ENCODE measurements around the gene FSTL4.
A peak's percentile ranks its signal among the peaks of the same experiment; 100 is the strongest.

The FSTL4 gene

GRCh38 chr5:133338504-133339355 lies 273.6 kb downstream of the FSTL4 start:
- Mint-ChIP-seq H3K36me3 (ENCODE audit: low read depth) (no peaks in the 10 kb centered on the region), H3K4me1 (ENCODE audit: low read depth) (peaks cover 14% of the 10 kb centered on the region), H3K4me3 (no peak overlapping the region), H3K9me3 (no peaks in the 10 kb centered on the region), H3K27ac (no peak overlapping the region), H3K27me3 (ENCODE audit: low read depth) (no peaks in the 10 kb centered on the region)

- H3K9me3 Mint-ChIP-seq: no peaks in the 10 kb centered on the region
- no peaks in the 10 kb centered on the region for H3K36me3 Mint-ChIP-seq (ENCODE audit: low read depth)
- H3K27ac Mint-ChIP-seq: no peak overlapping the region
- no peaks in the 10 kb centered on the region for H3K27me3 Mint-ChIP-seq (ENCODE audit: low read depth)
- H3K4me1 Mint-ChIP-seq (ENCODE audit: low read depth): peaks cover 20% of the 10 kb centered on the region
- no peak overlapping the region for H3K4me3 Mint-ChIP-seq
These were observed 274.4 kb downstream of the FSTL4 start for GRCh38 chr5:133337795-133338445.

- Mint-ChIP-seq H3K27ac (no peak overlapping the region), H3K36me3 (ENCODE audit: low read depth) (no peaks in the 10 kb centered on the region), H3K4me3 (no peak overlapping the region), H3K4me1 (ENCODE audit: low read depth) (peaks cover 29% of the 10 kb centered on the region), H3K9me3 (no peaks in the 10 kb centered on the region), H3K27me3 (ENCODE audit: low read depth) (no peaks in the 10 kb centered on the region)
These were observed 275.4 kb downstream of the FSTL4 start for GRCh38 chr5:133336969-133337410.

- Mint-ChIP-seq H3K27ac (peak overlapping the region; percentile 31), H3K27me3 (ENCODE audit: low read depth) (no peaks in the 10 kb centered on the region), H3K4me1 (ENCODE audit: low read depth) (peaks cover 33% of the 10 kb centered on the region), H3K9me3 (no peaks in the 10 kb centered on the region), H3K36me3 (ENCODE audit: low read depth) (no peaks in the 10 kb centered on the region), H3K4me3 (no peak overlapping the region)
These were observed 276.0 kb downstream of the FSTL4 start for GRCh38 chr5:133336121-133336968.

GRCh38 chr5:133334796-133335639 lies 277.3 kb downstream of the FSTL4 start:
- Mint-ChIP-seq H3K27me3 (ENCODE audit: low read depth) (no peaks in the 10 kb centered on the region), H3K9me3 (no peaks in the 10 kb centered on the region), H3K4me3 (no peak overlapping the region), H3K27ac (peak overlapping the region; percentile 11), H3K4me1 (ENCODE audit: low read depth) (peaks cover 35% of the 10 kb centered on the region), H3K36me3 (ENCODE audit: low read depth) (no peaks in the 10 kb centered on the region)

GRCh38 chr5:133333326-133334150 lies 278.8 kb downstream of the FSTL4 start:
- Mint-ChIP-seq H3K4me1 (ENCODE audit: low read depth) (peaks cover 35% of the 10 kb centered on the region), H3K9me3 (no peaks in the 10 kb centered on the region), H3K27ac (no peak overlapping the region), H3K36me3 (ENCODE audit: low read depth) (no peaks in the 10 kb centered on the region), H3K4me3 (no peak overlapping the region), H3K27me3 (ENCODE audit: low read depth) (no peaks in the 10 kb centered on the region)

- H3K27ac Mint-ChIP-seq: no peak overlapping the region
- no peaks in the 10 kb centered on the region for H3K27me3 Mint-ChIP-seq (ENCODE audit: low read depth)
- peaks cover 35% of the 10 kb centered on the region for H3K4me1 Mint-ChIP-seq (ENCODE audit: low read depth)
- no peaks in the 10 kb centered on the region for H3K36me3 Mint-ChIP-seq (ENCODE audit: low read depth)
- no peak overlapping the region for H3K4me3 Mint-ChIP-seq
- no peaks in the 10 kb centered on the region for H3K9me3 Mint-ChIP-seq
These were observed 279.8 kb downstream of the FSTL4 start for GRCh38 chr5:133332439-133333024.

- Mint-ChIP-seq H3K9me3 (no peaks in the 10 kb centered on the region), H3K4me1 (ENCODE audit: low read depth) (peaks cover 35% of the 10 kb centered on the region), H3K27me3 (ENCODE audit: low read depth) (no peaks in the 10 kb centered on the region), H3K4me3 (no peak overlapping the region), H3K36me3 (ENCODE audit: low read depth) (no peaks in the 10 kb centered on the region), H3K27ac (no peak overlapping the region)
These were observed 280.4 kb downstream of the FSTL4 start for GRCh38 chr5:133331941-133332340.

- H3K9me3 Mint-ChIP-seq: no peaks in the 10 kb centered on the region
- no peak overlapping the region for H3K4me3 Mint-ChIP-seq
- H3K27ac Mint-ChIP-seq: no peak overlapping the region
- H3K36me3 Mint-ChIP-seq (ENCODE audit: low read depth): no peaks in the 10 kb centered on the region
- H3K4me1 Mint-ChIP-seq (ENCODE audit: low read depth): peaks cover 31% of the 10 kb centered on the region
- no peaks in the 10 kb centered on the region for H3K27me3 Mint-ChIP-seq (ENCODE audit: low read depth)
These were observed 281.4 kb downstream of the FSTL4 start for GRCh38 chr5:133330956-133331355.

- Mint-ChIP-seq H3K4me1 (ENCODE audit: low read depth) (peaks cover 22% of the 10 kb centered on the region), H3K9me3 (no peaks in the 10 kb centered on the region), H3K4me3 (no peak overlapping the region), H3K36me3 (ENCODE audit: low read depth) (no peaks in the 10 kb centered on the region), H3K27me3 (ENCODE audit: low read depth) (no peaks in the 10 kb centered on the region), H3K27ac (no peak overlapping the region)
These were observed 283.5 kb downstream of the FSTL4 start for GRCh38 chr5:133328800-133329199.

GRCh38 chr5:133327946-133328401 lies 284.4 kb downstream of the FSTL4 start:
- no peak overlapping the region for H3K27ac Mint-ChIP-seq
- H3K4me3 Mint-ChIP-seq: no peak overlapping the region
- no peaks in the 10 kb centered on the region for H3K36me3 Mint-ChIP-seq (ENCODE audit: low read depth)

GRCh38 chr5:133326361-133326760 lies 286.0 kb downstream of the FSTL4 start:
- H3K4me3 Mint-ChIP-seq: no peak overlapping the region
- no peaks in the 10 kb centered on the region for H3K36me3 Mint-ChIP-seq (ENCODE audit: low read depth)
- no peaks in the 10 kb centered on the region for H3K9me3 Mint-ChIP-seq
- H3K27ac Mint-ChIP-seq: no peak overlapping the region
- no peaks in the 10 kb centered on the region for H3K27me3 Mint-ChIP-seq (ENCODE audit: low read depth)
- peaks cover 10% of the 10 kb centered on the region for H3K4me1 Mint-ChIP-seq (ENCODE audit: low read depth)

More at GRCh38 chr5:133327946-133328401, 284.4 kb downstream of the FSTL4 start:
- no peaks in the 10 kb centered on the region for H3K27me3 Mint-ChIP-seq (ENCODE audit: low read depth)
- H3K9me3 Mint-ChIP-seq: no peaks in the 10 kb centered on the region
- peaks cover 16% of the 10 kb centered on the region for H3K4me1 Mint-ChIP-seq (ENCODE audit: low read depth)

- Mint-ChIP-seq H3K27me3 (ENCODE audit: low read depth) (no peaks in the 10 kb centered on the region), H3K27ac (no peak overlapping the region), H3K36me3 (ENCODE audit: low read depth) (no peaks in the 10 kb centered on the region), H3K4me1 (ENCODE audit: low read depth) (peaks cover 12% of the 10 kb centered on the region), H3K4me3 (no peak overlapping the region), H3K9me3 (no peaks in the 10 kb centered on the region)
These were observed 286.5 kb downstream of the FSTL4 start for GRCh38 chr5:133325864-133326263.

Measured in T-helper 1 cell treated with Interleukin-12 subunit alpha and Interleukin-12 subunit beta and Interleukin-4 antibody, amounts not matched to agents 30 μg/mL and 1 μg/mL, for 36 hours (primary cell).